SK-N-MC (cell line): ENCODE measurements around the gene HAPLN3.

ENCODE experiments used
- DNase-seq: peaks from one replicate; pipeline ENCODE4 v3.0.0-alpha.2; 2011; ENCODE audit warnings: low read depth, low spot score
- H3K27ac ChIP-seq: fragments of 200-600 bp; sonication (generic); 2 replicates; pipeline ENCODE4 v1.5.1; 2016; ENCODE audit warnings: mixed run types
- H3K36me3 ChIP-seq: fragments of 200-600 bp; sonication (generic); 2 replicates; pipeline ENCODE4 v1.6.1; 2017; ENCODE audit warnings: antibody characterized with exemption, low read length, mixed read lengths; ENCODE audit not compliant: insufficient read depth
- H3K4me3 ChIP-seq: fragments of 200-600 bp; sonication (generic); 2 replicates; pipeline ENCODE4 v1.5.1; 2016
- H3K9ac ChIP-seq: fragments of 200-600 bp; sonication (generic); 2 replicates; pipeline ENCODE4 v1.8.0; 2017; ENCODE audit warnings: mixed run types, mixed read lengths; ENCODE audit not compliant: insufficient read length
- H3K9me3 ChIP-seq: fragments of 200-600 bp; sonication (generic); 2 replicates; pipeline ENCODE4 v1.6.1; 2017; ENCODE audit warnings: low read depth, mild to moderate bottlenecking, antibody characterized with exemption, low read length, moderate library complexity, mixed read lengths
- EZH2 ChIP-seq: fragments of 200-600 bp; sonication (generic); IDR thresholded peaks from one replicate; pipeline ENCODE4 v1.6.1; 2017; ENCODE audit warnings: antibody characterized with exemption
- FOXP2 ChIP-seq: optimal IDR thresholded peaks from 2 replicates; pipeline ENCODE3; 2011; ENCODE audit warnings: mild to moderate bottlenecking, moderate library complexity; ENCODE audit not compliant: insufficient read depth; ENCODE audit errors: extremely low read length, control extremely low read depth
- POLR2AphosphoS5 ChIP-seq: IDR thresholded peaks from 2 replicates; pipeline ENCODE4 v1.6.1; 2012; ENCODE audit warnings: mild to moderate bottlenecking, low read depth, low read length, borderline replicate concordance

HAPLN3 gene

GRCh38 chr15:88872706-88873105 lies 22.6 kb downstream of the HAPLN3 start:
- DNase-seq: no peak
- Histone ChIP-seq H3K9me3 (no peaks in the 10 kb centered on the region), H3K27ac (no peak overlapping the region), H3K9ac (no peak overlapping the region), H3K36me3 (no peaks in the 10 kb centered on the region), H3K4me3 (no peak overlapping the region)
- TF ChIP-seq FOXP2: no peak

GRCh38 chr15:88872106-88872505 lies 23.2 kb downstream of the HAPLN3 start:
- no peak overlapping the region for H3K9ac ChIP-seq

GRCh38 chr15:88871313-88871712 lies 24.0 kb downstream of the HAPLN3 start:
- DNase-seq: no peak
- no peaks in the 10 kb centered on the region for H3K9me3 ChIP-seq

More at GRCh38 chr15:88872106-88872505, 23.2 kb downstream of the HAPLN3 start:
- Histone ChIP-seq H3K27ac (no peak overlapping the region), H3K9me3 (no peaks in the 10 kb centered on the region), H3K4me3 (no peak overlapping the region), H3K36me3 (no peaks in the 10 kb centered on the region)
- no peak for TF ChIP-seq EZH2
- TF ChIP-seq FOXP2: no peak
- TF ChIP-seq POLR2AphosphoS5: no peak
- no peak for DNase-seq

GRCh38 chr15:88866295-88866881 lies 29.0 kb downstream of the HAPLN3 start:
- H3K4me3 ChIP-seq: no peak overlapping the region
- H3K9ac ChIP-seq: no peak overlapping the region
- H3K27ac ChIP-seq: no peak overlapping the region
- no peaks in the 10 kb centered on the region for H3K9me3 ChIP-seq
- no peaks in the 10 kb centered on the region for H3K36me3 ChIP-seq
- TF ChIP-seq FOXP2 (no peak), EZH2 (no peak), POLR2AphosphoS5 (no peak)
- no peak for DNase-seq

More at GRCh38 chr15:88871313-88871712, 24.0 kb downstream of the HAPLN3 start:
- no peak for TF ChIP-seq POLR2AphosphoS5
- TF ChIP-seq EZH2: no peak
- TF ChIP-seq FOXP2: no peak
- Histone ChIP-seq H3K4me3 (no peak overlapping the region), H3K27ac (no peak overlapping the region), H3K36me3 (no peaks in the 10 kb centered on the region), H3K9ac (no peak overlapping the region)

DNA sequence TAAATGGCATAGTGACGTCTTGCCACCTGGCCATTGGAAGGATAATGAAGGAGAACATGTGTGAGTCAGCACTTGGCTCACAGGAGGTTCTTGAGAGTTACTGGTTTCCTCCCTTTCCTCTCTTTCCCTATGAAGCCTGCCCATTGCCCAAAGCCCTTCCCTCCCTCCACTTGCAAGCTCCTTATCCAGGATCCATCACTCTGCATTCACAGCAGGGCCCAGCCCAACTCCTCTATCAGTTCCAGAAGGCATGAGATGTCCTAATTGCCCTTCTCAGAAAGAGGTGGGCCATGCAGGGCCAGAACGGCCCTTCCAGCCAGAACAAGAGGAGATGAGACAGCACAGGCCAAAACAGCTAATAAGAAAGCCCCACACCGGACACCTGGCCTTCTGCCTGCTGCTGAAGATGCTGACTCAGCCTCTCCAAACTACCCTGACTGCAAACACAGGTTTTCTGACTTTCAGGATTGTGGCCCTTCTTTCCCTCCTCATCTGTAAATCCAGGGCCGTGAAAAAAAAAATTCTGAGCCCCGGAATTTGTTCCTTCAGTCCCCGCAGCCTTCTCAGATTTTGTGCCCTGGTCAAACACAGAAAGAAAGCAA lies 29.7 kb downstream of the HAPLN3 start:
- Histone ChIP-seq H3K36me3 (no peaks in the 10 kb centered on the region), H3K9me3 (no peaks in the 10 kb centered on the region), H3K4me3 (no peak overlapping the region), H3K27ac (no peak overlapping the region), H3K9ac (no peak overlapping the region)
- no peak for DNase-seq
- TF ChIP-seq EZH2: no peak
- no peak for TF ChIP-seq FOXP2
- TF ChIP-seq POLR2AphosphoS5: no peak

- TF ChIP-seq FOXP2: no peak
- no peak for TF ChIP-seq EZH2
- TF ChIP-seq POLR2AphosphoS5: no peak
Measured at GRCh38 chr15:88864861-88865497, 30.4 kb downstream of the HAPLN3 start.

GRCh38 chr15:88863412-88863811 lies 31.9 kb downstream of the HAPLN3 start:
- no peaks in the 10 kb centered on the region for H3K9me3 ChIP-seq
- TF ChIP-seq FOXP2: no peak
- no peak for TF ChIP-seq POLR2AphosphoS5
- no peak for TF ChIP-seq EZH2
- DNase-seq: no peak
- no peak overlapping the region for H3K4me3 ChIP-seq
- no peaks in the 10 kb centered on the region for H3K36me3 ChIP-seq
- no peak overlapping the region for H3K27ac ChIP-seq
- H3K9ac ChIP-seq: no peak overlapping the region

More at GRCh38 chr15:88864861-88865497, 30.4 kb downstream of the HAPLN3 start:
- no peak for DNase-seq
- no peak overlapping the region for H3K27ac ChIP-seq
- no peak overlapping the region for H3K9ac ChIP-seq
- H3K36me3 ChIP-seq: no peaks in the 10 kb centered on the region
- no peak overlapping the region for H3K4me3 ChIP-seq
- no peaks in the 10 kb centered on the region for H3K9me3 ChIP-seq

DNA sequence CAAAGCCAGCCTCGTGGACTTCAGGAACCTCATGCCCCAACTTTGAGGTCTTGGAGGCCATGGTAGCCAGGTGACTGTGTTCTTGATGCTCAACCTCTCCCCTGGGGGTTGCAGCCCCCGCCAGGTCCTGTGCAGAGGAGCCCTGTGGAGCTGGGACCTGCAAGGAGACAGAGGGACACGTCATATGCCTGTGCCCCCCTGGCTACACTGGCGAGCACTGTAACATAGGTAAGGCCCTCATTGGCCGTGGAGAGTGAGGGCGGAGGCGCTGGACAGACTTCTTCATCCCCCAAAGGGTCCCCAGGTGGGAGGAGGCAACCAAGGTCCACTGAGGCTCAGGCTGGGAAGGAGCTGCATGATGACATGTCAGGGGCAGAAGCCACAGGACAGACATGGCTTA lies 35.1 kb downstream of the HAPLN3 start:
- H3K36me3 ChIP-seq: no peaks in the 10 kb centered on the region
- no peak overlapping the region for H3K9ac ChIP-seq
- no peak for TF ChIP-seq FOXP2
- no peak for DNase-seq
- H3K4me3 ChIP-seq: no peak overlapping the region
- H3K9me3 ChIP-seq: no peaks in the 10 kb centered on the region
- H3K27ac ChIP-seq: no peak overlapping the region

- Histone ChIP-seq H3K9me3 (no peaks in the 10 kb centered on the region), H3K9ac (no peak overlapping the region), H3K27ac (no peak overlapping the region), H3K36me3 (no peaks in the 10 kb centered on the region), H3K4me3 (no peak overlapping the region)
- no peak for DNase-seq
- TF ChIP-seq FOXP2 (no peak), EZH2 (no peak), POLR2AphosphoS5 (no peak)
Measured at GRCh38 chr15:88859550-88859949, 35.8 kb downstream of the HAPLN3 start.
